K562 (cell line): ENCODE data around the gene GYG2. TPM values are rescaled to one million over a fixed set of nuclear protein-coding genes. Genes with fewer than 3 reads are reported as not detected.

ENCODE experiments used
- ATAC-seq: fragments of 200-7000 bp; cut with Tn5 transposase; 3 replicates; pipeline ENCODE4 v1.9.1; 2020; ENCODE audit warnings: moderate library complexity
- BruUV-seq: library from RNA; stranded (reverse); fragments of 400-500 nt; replicated peaks from 2 replicates; lab custom pipeline; 2021; lab: Mats Ljungman, UMichigan
- CTCF ChIA-PET: fragments of 300-600 bp; formaldehyde crosslinking; extraction: SDS; loops from one replicate; lab custom pipeline; 2021; ENCODE audit warnings: low intra/inter-chr PET ratio; lab: Yijun Ruan, JAX
- POLR2A ChIA-PET: fragments of 300-600, 350-650 bp; sonication (Branson Sonifier 250); formaldehyde crosslinking; extraction: SDS; loops from one replicate; lab custom pipeline; 2021; ENCODE audit warnings: antibody characterized with exemption, inconsistent platforms; lab: Yijun Ruan, JAX
- DNase-seq, 4 experiments: peaks; one replicate each; pipeline versions ENCODE4 v3.0.0 to v3.0.0-alpha.2; 2011 to 2018; ENCODE audit warnings: low spot score in 3 of 4, mixed read lengths in 3 of 4; ENCODE audit errors: extremely low read depth in 1 of 4
- FAIRE-seq: peaks from 2 replicates; lab custom pipeline; 2011; peaks lifted over from hg19 to GRCh38; lab: Jason Lieb, UNC
- H2AFZ ChIP-seq: 2 replicates; pipeline ENCODE4 v1.6.0; 2011; ENCODE audit warnings: low read depth, low read length, control low read depth, inconsistent platforms
- H3K27ac ChIP-seq: fragments of 200-600 bp; 3 replicates; pipeline ENCODE4 v1.8.0; 2011; ENCODE audit warnings: low read depth, mild to moderate bottlenecking, control low read depth, inconsistent platforms, low read length, moderate library complexity, mixed read lengths; ENCODE audit errors: extremely low read depth
- H3K27me3 ChIP-seq, 2 experiments: fragments of 300-600 bp in 1 of 2; 2 replicates in 1 of 2; 3 replicates in 1 of 2; pipeline versions ENCODE4 v1.6.0 to v1.8.0; 2011; ENCODE audit warnings: inconsistent platforms in 2 of 2, low read length in 2 of 2, mild to moderate bottlenecking in 1 of 2, mixed read lengths in 1 of 2, moderate library complexity in 1 of 2; ENCODE audit not compliant: control insufficient read depth in 2 of 2, insufficient read depth in 2 of 2
- H3K36me3 ChIP-seq: fragments of 300-600 bp; 3 replicates; pipeline ENCODE4 v1.8.0; 2011; ENCODE audit warnings: mild to moderate bottlenecking, low read length, inconsistent platforms; ENCODE audit not compliant: control insufficient read depth, insufficient read depth
- H3K4me1 ChIP-seq, 2 experiments: fragments of 200-600 bp in 1 of 2; replicated peaks in 1 of 2; 2 replicates in 1 of 2; 3 replicates in 1 of 2; pipeline versions ENCODE4 v1.5.1 to v1.8.0; 2011; ENCODE audit warnings: inconsistent platforms in 2 of 2, low read length in 2 of 2, mild to moderate bottlenecking in 1 of 2, mixed read lengths in 1 of 2, moderate library complexity in 1 of 2; ENCODE audit not compliant: control insufficient read depth in 2 of 2, insufficient read depth in 2 of 2
- H3K4me2 ChIP-seq: 2 replicates; pipeline ENCODE4 v1.6.1; 2011; ENCODE audit warnings: low read length, control low read depth, inconsistent platforms, mixed read lengths; ENCODE audit not compliant: insufficient read depth
- H3K4me3 ChIP-seq: fragments of 200-600 bp; sonication (generic), shearing (Covaris generic); 2 replicates; pipeline ENCODE4 v1.5.1; 2016; ENCODE audit warnings: control low read depth, inconsistent platforms
- H3K79me2 ChIP-seq: fragments of 200-600 bp; 3 replicates; pipeline ENCODE4 v1.8.0; 2011; ENCODE audit warnings: low read length, inconsistent platforms; ENCODE audit not compliant: control insufficient read depth, insufficient read depth
- H3K9ac ChIP-seq, 2 experiments: 2 replicates each; pipeline versions ENCODE4 v1.6.0 to v1.6.1; 2011; ENCODE audit warnings: low read depth in 2 of 2, low read length in 2 of 2, control low read depth in 1 of 2, inconsistent platforms in 1 of 2, mild to moderate bottlenecking in 1 of 2, mixed read lengths in 1 of 2; ENCODE audit not compliant: insufficient read depth in 1 of 2
- H3K9me1 ChIP-seq: one replicate; pipeline ENCODE4 v1.6.0; 2011; ENCODE audit warnings: inconsistent platforms, mild to moderate bottlenecking, low read length, moderate library complexity; ENCODE audit not compliant: control insufficient read depth, insufficient read depth
- H3K9me3 ChIP-seq: replicated peaks from 2 replicates; pipeline ENCODE4 v1.5.1; 2011; ENCODE audit warnings: low read depth, low read length, inconsistent platforms; ENCODE audit not compliant: control insufficient read depth, insufficient read depth
- H4K20me1 ChIP-seq: replicated peaks from 2 replicates; pipeline ENCODE4 v1.6.1; 2011; ENCODE audit warnings: low read length, inconsistent platforms, mixed read lengths; ENCODE audit not compliant: control insufficient read depth, insufficient read depth
- HMG20A ChIP-seq: fragments of 450-650 bp; formaldehyde crosslinking; conservative IDR thresholded peaks from 2 replicates; pipeline ENCODE4 v1.4.0; 2020; ENCODE audit warnings: mild to moderate bottlenecking, mixed read lengths
- NFIX ChIP-seq: fragments of 250-450 bp; sonication (Bioruptor Pico); IDR thresholded peaks from 2 replicates; pipeline ENCODE4 v1.4.0; 2020; ENCODE audit warnings: low read depth, mild to moderate bottlenecking, moderate library complexity
- PKNOX1 ChIP-seq: fragments of 450-650 bp; IDR thresholded peaks from 2 replicates; pipeline ENCODE4 v1.6.1; 2016
- POLR2AphosphoS5 ChIP-seq: IDR thresholded peaks from 2 replicates; pipeline ENCODE4 v1.6.1; 2011; ENCODE audit warnings: mild to moderate bottlenecking, low read depth, low read length, moderate library complexity; ENCODE audit not compliant: control insufficient read depth, insufficient read depth
- WGBS: fragments of 100-300 bp; shearing (Covaris generic); methylation state at CpG from one replicate; pipeline ENCODE4 v1.1.6; 2016; ENCODE audit warnings: low coverage, mixed read lengths; ENCODE audit not compliant: insufficient coverage; ENCODE audit errors: missing lambda C conversion rate; 5-methylcytosine and 5-hydroxymethylcytosine counted together
- in situ Hi-C: fragments of 300-500 bp; cut with MboI; formaldehyde crosslinking; loops from 4 replicates; pipeline ENCODE4 v1.15.0; 2018; ENCODE audit warnings: inconsistent platforms, mixed read lengths
- intact Hi-C: fragments of 100-400 bp; cut with micrococcal nuclease; formaldehyde crosslinking; loops from 2 replicates; pipeline ENCODE4 v1.14.2; 2022
- polyA plus RNA-seq, 8 experiments: library from polyadenylated mRNA; depleted of rRNA in 4 of 8; stranded (reverse) in 5 of 8; unstranded in 3 of 8; fragments of >200 nt; fragmentation: Nextera tagmentation in 2 of 8; fragmentation: Illumina TruSeq in 1 of 8; extraction: Ambion mirVana in 2 of 8; extraction: Trizol in 1 of 8; gene quantifications; 2 replicates each; pipeline versions ENCODE4 v1.2.1 to v1.2.3, GENCODE V29; 2011 to 2014; ENCODE audit warnings: inconsistent platforms in 1 of 8, missing spikeins in 1 of 8
- total RNA-seq, 7 experiments: library from RNA; depleted of rRNA in 6 of 7; stranded (reverse); fragments of >200 nt in 6 of 7; fragmentation: Illumina TruSeq in 2 of 7; extraction: Trizol in 2 of 7; gene quantifications; 2 replicates each; pipeline versions ENCODE4 v1.2.1 to v1.2.3, GENCODE V29; 2011 to 2021; ENCODE audit warnings: low replicate concordance in 1 of 7

GYG2 gene
- total and polyA plus RNA-seq, 9 of the 15 experiments (the other 6 are each of a cell fraction or from before 2014, with no cell fraction given): 0.24 to 4.4 (median 2.9) TPM

- no peaks in the 10 kb centered on the region; a peak in 1 of 5 replicates for H3K27me3 ChIP-seq
- TF ChIP-seq HMG20A (no peak), NFIX (no peak)
- TF ChIP-seq, all 486 proteins: peak for 0
- no peak overlapping the region for H2AFZ ChIP-seq
- ATAC-seq: no peak
- peak overlapping the region; percentile 34 for H3K4me3 ChIP-seq
- H3K79me2 ChIP-seq: no peaks in the 10 kb centered on the region
- H3K9me3 ChIP-seq: no peaks in the 10 kb centered on the region
- no peak overlapping the region for H3K4me2 ChIP-seq
- DNase-seq: no peak
- ChIA-PET CTCF (no interaction called here), POLR2A (no interaction called here)
- WGBS: 67% methylated on average over 8 of the region's 62 CpGs
- H3K36me3 ChIP-seq: no peaks in the 10 kb centered on the region
- H3K27ac ChIP-seq: no peak overlapping the region
- H4K20me1 ChIP-seq: no peaks in the 10 kb centered on the region
- no peak for FAIRE-seq
- intact Hi-C loops: no loop called here
- H3K9ac ChIP-seq: no peak overlapping the region
- in situ Hi-C loops: no loop called here
- no peaks in the 10 kb centered on the region for H3K9me1 ChIP-seq
- no TSS peak for BruUV-seq
- H3K4me1 ChIP-seq: peaks cover 0 to 16% of the 10 kb centered on the region in 2 experiments; a peak in 2 of 5 replicates
Observed at GRCh38 chrX:2829469-2830246, 928 bp downstream of the GYG2 start.

- H3K4me2 ChIP-seq: no peak overlapping the region
- no peaks in the 10 kb centered on the region for H3K9me3 ChIP-seq
- H2AFZ ChIP-seq: no peak overlapping the region
- no TSS peak for BruUV-seq
- ATAC-seq (no peak), FAIRE-seq (no peak), DNase-seq (no peak)
- no peak overlapping the region for H3K4me3 ChIP-seq
- H3K4me1 ChIP-seq: peaks cover 0 to 16% of the 10 kb centered on the region in 2 experiments; a peak in 2 of 5 replicates
- ChIA-PET CTCF (no interaction called here), POLR2A (no interaction called here)
- H3K9me1 ChIP-seq: no peaks in the 10 kb centered on the region
- no peaks in the 10 kb centered on the region for H3K79me2 ChIP-seq
- in situ Hi-C loops (no loop called here), intact Hi-C loops (no loop called here)
- H3K27ac ChIP-seq: no peak overlapping the region
- no peak overlapping the region for H3K9ac ChIP-seq
- H4K20me1 ChIP-seq: no peaks in the 10 kb centered on the region
- 44% methylated on average over 13 of the region's 14 CpGs for WGBS
- no peaks in the 10 kb centered on the region for H3K36me3 ChIP-seq
- no peaks in the 10 kb centered on the region; a peak in 1 of 5 replicates for H3K27me3 ChIP-seq
- TF ChIP-seq PKNOX1 (peak; percentile 52; the same call in 1 of the 2 replicates), POLR2AphosphoS5 (no peak)
- TF ChIP-seq, all 486 proteins: peak for 1
Observed at GRCh38 chrX:2831471-2832228, 2.9 kb downstream of the GYG2 start.
